Muscle layer of colon (tissue), 2 donors: ENCODE data around the gene TAP2.

Experiments
- H3K27ac ChIP-seq: one replicate; pipeline ENCODE4 v1.7.0; 2013; ENCODE audit warnings: low read depth, mild to moderate bottlenecking, low read length, moderate library complexity
- H3K27me3 ChIP-seq, 2 donors: one replicate each; pipeline ENCODE4 v1.7.0; 2013; ENCODE audit warnings: low read length in 2 of 2, mild to moderate bottlenecking in 2 of 2; ENCODE audit not compliant: insufficient read depth in 2 of 2, control insufficient read depth in 1 of 2
- H3K36me3 ChIP-seq: one replicate; pipeline ENCODE4 v1.7.0; 2013; ENCODE audit warnings: mild to moderate bottlenecking, low read length; ENCODE audit not compliant: insufficient read depth
- H3K4me1 ChIP-seq: one replicate; pipeline ENCODE4 v1.7.0; 2013; ENCODE audit warnings: mild to moderate bottlenecking, low read length; ENCODE audit not compliant: insufficient read depth
- H3K4me3 ChIP-seq, 2 donors: one replicate each; pipeline ENCODE4 v1.7.0; 2013; ENCODE audit warnings: low read length in 2 of 2, low read depth in 1 of 2, mild to moderate bottlenecking in 1 of 2, moderate library complexity in 1 of 2
- H3K9ac ChIP-seq: one replicate; pipeline ENCODE4 v1.7.0; 2013; ENCODE audit warnings: low read length
- H3K9me3 ChIP-seq: one replicate; pipeline ENCODE4 v1.7.0; 2013; ENCODE audit warnings: mild to moderate bottlenecking, low read length
- donor health status: abdominal sarcoma.
- donor health status: Adenocarcinoma of cecum.

Gene TAP2

GRCh38 chr6:32867554-32868256 lies 29.2 kb upstream of the TAP2 start:
- H3K27ac ChIP-seq: no peak overlapping the region
- no peaks in the 10 kb centered on the region for H3K9me3 ChIP-seq
- no peaks in the 10 kb centered on the region for H3K36me3 ChIP-seq
- H3K4me1 ChIP-seq: no peaks in the 10 kb centered on the region
- H3K4me3 ChIP-seq: no peak overlapping the region
- no peaks in the 10 kb centered on the region for H3K27me3 ChIP-seq
- no peak overlapping the region for H3K9ac ChIP-seq

- H3K9ac ChIP-seq: no peak overlapping the region
- H3K27ac ChIP-seq: no peak overlapping the region
- no peaks in the 10 kb centered on the region for H3K27me3 ChIP-seq
- no peaks in the 10 kb centered on the region for H3K36me3 ChIP-seq
- no peaks in the 10 kb centered on the region for H3K4me1 ChIP-seq
- no peak overlapping the region for H3K4me3 ChIP-seq
- H3K9me3 ChIP-seq: no peaks in the 10 kb centered on the region
Measured at GRCh38 chr6:32867022-32867477, 28.5 kb upstream of the TAP2 start.

- Histone ChIP-seq H3K27ac (no peak overlapping the region), H3K9me3 (no peaks in the 10 kb centered on the region), H3K9ac (no peak overlapping the region), H3K36me3 (no peaks in the 10 kb centered on the region), H3K4me1 (no peaks in the 10 kb centered on the region), H3K27me3 (no peaks in the 10 kb centered on the region), H3K4me3 (no peak overlapping the region)
Measured at GRCh38 chr6:32865724-32866443, 27.3 kb upstream of the TAP2 start.

- H3K4me3 ChIP-seq: no peak overlapping the region
- no peak overlapping the region for H3K27ac ChIP-seq
- H3K9me3 ChIP-seq: no peaks in the 10 kb centered on the region
- H3K4me1 ChIP-seq: no peaks in the 10 kb centered on the region
- H3K9ac ChIP-seq: no peak overlapping the region
- H3K27me3 ChIP-seq: no peaks in the 10 kb centered on the region
- peaks cover 22% of the 10 kb centered on the region for H3K36me3 ChIP-seq
Measured at GRCh38 chr6:32862725-32863124, 24.2 kb upstream of the TAP2 start.

GRCh38 chr6:32860674-32861073 lies 22.1 kb upstream of the TAP2 start:
- Histone ChIP-seq H3K4me1 (peaks cover under 1% of the 10 kb centered on the region), H3K9ac (no peak overlapping the region), H3K27ac (no peak overlapping the region), H3K27me3 (no peaks in the 10 kb centered on the region), H3K36me3 (peaks cover 29% of the 10 kb centered on the region), H3K9me3 (no peaks in the 10 kb centered on the region), H3K4me3 (no peak overlapping the region)

GRCh38 chr6:32858194-32858593 lies 19.7 kb upstream of the TAP2 start:
- H3K27me3 ChIP-seq: no peaks in the 10 kb centered on the region
- H3K4me3 ChIP-seq: no peak overlapping the region
- peaks cover 13% of the 10 kb centered on the region for H3K4me1 ChIP-seq

GRCh38 chr6:32857156-32857891 lies 18.8 kb upstream of the TAP2 start:
- Histone ChIP-seq H3K9me3 (no peaks in the 10 kb centered on the region), H3K27ac (no peak overlapping the region), H3K4me3 (no peak overlapping the region), H3K36me3 (peaks cover 29% of the 10 kb centered on the region), H3K4me1 (peaks cover 14% of the 10 kb centered on the region), H3K27me3 (no peaks in the 10 kb centered on the region), H3K9ac (no peak overlapping the region)

More at GRCh38 chr6:32858194-32858593, 19.7 kb upstream of the TAP2 start:
- Histone ChIP-seq H3K36me3 (peaks cover 29% of the 10 kb centered on the region), H3K9ac (no peak overlapping the region), H3K27ac (no peak overlapping the region), H3K9me3 (no peaks in the 10 kb centered on the region)

- Histone ChIP-seq H3K4me3 (peak overlapping the region in 1 of 2 donors; percentile 83), H3K27ac (no peak overlapping the region), H3K9ac (no peak overlapping the region)
Measured at GRCh38 chr6:32855467-32856174, 17.1 kb upstream of the TAP2 start.

GRCh38 chr6:32854376-32855178 lies 16.0 kb upstream of the TAP2 start:
- peak overlapping the region; percentile 83 to 97 for H3K4me3 ChIP-seq
- peak overlapping the region; percentile 95 for H3K9ac ChIP-seq
- H3K9me3 ChIP-seq: no peaks in the 10 kb centered on the region
- H3K27ac ChIP-seq: peak overlapping the region; percentile 99
- H3K36me3 ChIP-seq: peaks cover 45% of the 10 kb centered on the region
- peaks cover 31% of the 10 kb centered on the region for H3K4me1 ChIP-seq
- H3K27me3 ChIP-seq: no peaks in the 10 kb centered on the region

More at GRCh38 chr6:32855467-32856174, 17.1 kb upstream of the TAP2 start:
- peaks cover 31% of the 10 kb centered on the region for H3K4me1 ChIP-seq
- no peaks in the 10 kb centered on the region for H3K27me3 ChIP-seq
- peaks cover 39% of the 10 kb centered on the region for H3K36me3 ChIP-seq
- no peaks in the 10 kb centered on the region for H3K9me3 ChIP-seq

- H3K4me3 ChIP-seq: peak within 1 kb of the TSS; percentile 83 to 97
- H3K27ac ChIP-seq: peak within 1 kb of the TSS; percentile 99
- peaks cover 41% of the 10 kb centered on the region for H3K36me3 ChIP-seq
- no peaks in the 10 kb centered on the region for H3K9me3 ChIP-seq
- peaks cover 31% of the 10 kb centered on the region for H3K4me1 ChIP-seq
- H3K27me3 ChIP-seq: no peaks in the 10 kb centered on the region
- peak within 1 kb of the TSS; percentile 95 for H3K9ac ChIP-seq
Measured at GRCh38 chr6:32853541-32854375, 15.2 kb upstream of the TAP2 start, which contains the start of the genes PSMB9 and TAP1. TSS of gene PSMB9 (plus strand) at chr6:32854192. CDS start at chr6:32854230, 38 bp downstream. TSS of gene TAP1 (minus strand) at chr6:32853704. CDS start at chr6:32853636, 68 bp downstream.
